Measurements from ENCODE around the gene GRIA3. TPM values are rescaled to one million over a fixed set of nuclear protein-coding genes. Genes with fewer than 3 reads are reported as not detected.

GRIA3 gene
- total RNA-seq, 1 experiment from 2014 or later, result not detected

GRCh38 chrX:123324625-123325024 lies 140.5 kb downstream of the GRIA3 start:
- Mint-ChIP-seq H3K36me3 (ENCODE audit: insufficient read depth, unreplicated experiment) (no peaks in the 10 kb centered on the region), H3K27me3 (ENCODE audit: insufficient read depth, unreplicated experiment) (no peaks in the 10 kb centered on the region), H3K9me3 (ENCODE audit: unreplicated experiment) (no peaks in the 10 kb centered on the region), H3K4me3 (ENCODE audit: unreplicated experiment) (no peak overlapping the region), H3K27ac (ENCODE audit: low read depth, unreplicated experiment) (no peak overlapping the region), H3K4me1 (ENCODE audit: insufficient read depth, unreplicated experiment) (no peaks in the 10 kb centered on the region)
- intact Hi-C loops (cut with micrococcal nuclease), result no loop called here
- CTCF ChIA-PET, result no interaction called here
- no TSS peak for BruUV-seq (replicated peaks)
- no peak for TF ChIP-seq CTCF (IDR thresholded peaks at IDR 0.05; ENCODE audit: unreplicated experiment)
- no peak for DNase-seq (ENCODE audit: unreplicated experiment)
- POLR2A ChIA-PET, result no interaction called here

DNA sequence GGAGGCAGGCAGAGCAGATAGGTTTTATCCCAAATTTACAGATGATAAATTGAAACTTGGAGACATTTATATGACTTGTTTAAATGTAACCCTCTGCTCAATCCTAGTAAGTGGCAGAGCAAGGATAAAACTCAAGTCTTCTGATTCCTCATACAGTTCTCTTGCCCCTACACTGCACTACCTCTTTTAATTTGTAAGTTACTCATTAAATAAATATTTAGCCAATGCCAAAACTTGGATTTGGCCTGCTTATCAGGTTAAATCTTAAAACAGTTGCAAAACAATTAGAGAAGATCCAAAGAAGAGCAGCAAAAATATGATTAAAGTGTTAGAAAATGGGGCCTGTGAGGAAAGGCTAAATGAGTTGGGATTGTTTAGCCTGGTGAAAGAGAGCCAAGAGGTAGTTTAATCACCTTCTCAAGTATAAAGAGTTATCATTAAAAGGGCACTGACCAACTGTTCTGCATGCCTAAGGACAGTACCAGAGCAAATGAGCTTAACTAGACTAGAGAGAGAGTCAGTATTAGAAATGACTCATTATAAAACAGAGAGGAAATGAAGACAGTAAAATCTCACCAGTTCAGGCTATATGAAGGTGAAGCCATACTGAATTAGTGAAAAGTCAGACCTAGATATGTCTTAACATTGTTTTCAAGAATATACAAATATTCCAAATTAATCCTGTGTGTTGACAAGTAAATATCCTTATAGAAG lies 146.3 kb downstream of the GRIA3 start:
- Mint-ChIP-seq H3K36me3 (ENCODE audit: insufficient read depth, unreplicated experiment) (no peaks in the 10 kb centered on the region), H3K4me3 (ENCODE audit: unreplicated experiment) (no peak overlapping the region), H3K4me1 (ENCODE audit: insufficient read depth, unreplicated experiment) (peaks cover 5% of the 10 kb centered on the region), H3K27me3 (ENCODE audit: insufficient read depth, unreplicated experiment) (no peaks in the 10 kb centered on the region), H3K9me3 (ENCODE audit: unreplicated experiment) (peaks cover 15% of the 10 kb centered on the region), H3K27ac (ENCODE audit: low read depth, unreplicated experiment) (no peak overlapping the region)
- intact Hi-C loops (cut with micrococcal nuclease), result no loop called here
- CTCF ChIA-PET, result no interaction called here
- no peak for DNase-seq (ENCODE audit: unreplicated experiment)
- no TSS peak for BruUV-seq (replicated peaks)
- no peak for TF ChIP-seq CTCF (IDR thresholded peaks at IDR 0.05; ENCODE audit: unreplicated experiment)
- POLR2A ChIA-PET, result no interaction called here

GRCh38 chrX:123331349-123331748 lies 147.3 kb downstream of the GRIA3 start:
- H3K9me3 Mint-ChIP-seq (ENCODE audit: unreplicated experiment), result peaks cover 15% of the 10 kb centered on the region
- H3K27me3 Mint-ChIP-seq (ENCODE audit: insufficient read depth, unreplicated experiment), result no peaks in the 10 kb centered on the region
- CTCF ChIA-PET, result interaction anchor here (0.8 kb wide), 1 partner anchor 25 kb away, joined by 5 read pairs; no protein-coding TSS in a partner anchor
- DNase-seq (ENCODE audit: unreplicated experiment), result no peak
- no peak overlapping the region for H3K4me3 Mint-ChIP-seq (ENCODE audit: unreplicated experiment)
- TF ChIP-seq CTCF (IDR thresholded peaks at IDR 0.05; ENCODE audit: unreplicated experiment), result no peak
- H3K36me3 Mint-ChIP-seq (ENCODE audit: insufficient read depth, unreplicated experiment), result no peaks in the 10 kb centered on the region
- no peak overlapping the region for H3K27ac Mint-ChIP-seq (ENCODE audit: low read depth, unreplicated experiment)
- POLR2A ChIA-PET, result no interaction called here
- intact Hi-C loops (cut with micrococcal nuclease), result no loop called here
- peaks cover 5% of the 10 kb centered on the region for H3K4me1 Mint-ChIP-seq (ENCODE audit: insufficient read depth, unreplicated experiment)
- no TSS peak for BruUV-seq (replicated peaks)

GRCh38 chrX:123331859-123332258 lies 147.8 kb downstream of the GRIA3 start:
- BruUV-seq (replicated peaks), result no TSS peak
- no peak for TF ChIP-seq CTCF (IDR thresholded peaks at IDR 0.05; ENCODE audit: unreplicated experiment)
- POLR2A ChIA-PET, result no interaction called here
- Mint-ChIP-seq H3K4me1 (ENCODE audit: insufficient read depth, unreplicated experiment) (peaks cover 5% of the 10 kb centered on the region), H3K9me3 (ENCODE audit: unreplicated experiment) (peaks cover 20% of the 10 kb centered on the region), H3K27ac (ENCODE audit: low read depth, unreplicated experiment) (no peak overlapping the region), H3K4me3 (ENCODE audit: unreplicated experiment) (no peak overlapping the region), H3K36me3 (ENCODE audit: insufficient read depth, unreplicated experiment) (no peaks in the 10 kb centered on the region), H3K27me3 (ENCODE audit: insufficient read depth, unreplicated experiment) (no peaks in the 10 kb centered on the region)
- DNase-seq (ENCODE audit: unreplicated experiment), result no peak
- CTCF ChIA-PET, result interaction anchor here (0.8 kb wide), 1 partner anchor 25 kb away, joined by 5 read pairs; no protein-coding TSS in a partner anchor
- intact Hi-C loops (cut with micrococcal nuclease), result no loop called here
